ENCODE results near the gene IGFL1.

- TF ChIP-seq ZFX (IDR thresholded peaks at IDR 0.05) (no peak), CTCF (IDR thresholded peaks at IDR 0.05 in 2 of 3, conservative IDR thresholded peaks at IDR 0.05 in 1 of 3; ENCODE audit: borderline replicate concordance in 1 of 3, insufficient read depth in 1 of 3, low read depth in 2 of 3, low read length in 2 of 3) (no peak), ELF1 (IDR thresholded peaks at IDR 0.05; ENCODE audit: borderline replicate concordance, low read depth) (no peak), POLR2A (IDR thresholded peaks at IDR 0.05; ENCODE audit: borderline replicate concordance, extremely low read depth, insufficient read depth, insufficient read length) (no peak), POLR2AphosphoS5 (IDR thresholded peaks at IDR 0.05; ENCODE audit: low read depth, low read length) (no peak), EZH2 (IDR thresholded peaks at IDR 0.05) (no peak), EGR1 (IDR thresholded peaks at IDR 0.05; ENCODE audit: low read depth) (no peak), ZBTB33 (IDR thresholded peaks at IDR 0.05; ENCODE audit: extremely low read depth, insufficient replicate concordance, low read length) (no peak), EZH2phosphoT487 (IDR thresholded peaks at IDR 0.05; ENCODE audit: borderline replicate concordance) (no peak)
- TF ChIP-seq, protein P1, sequence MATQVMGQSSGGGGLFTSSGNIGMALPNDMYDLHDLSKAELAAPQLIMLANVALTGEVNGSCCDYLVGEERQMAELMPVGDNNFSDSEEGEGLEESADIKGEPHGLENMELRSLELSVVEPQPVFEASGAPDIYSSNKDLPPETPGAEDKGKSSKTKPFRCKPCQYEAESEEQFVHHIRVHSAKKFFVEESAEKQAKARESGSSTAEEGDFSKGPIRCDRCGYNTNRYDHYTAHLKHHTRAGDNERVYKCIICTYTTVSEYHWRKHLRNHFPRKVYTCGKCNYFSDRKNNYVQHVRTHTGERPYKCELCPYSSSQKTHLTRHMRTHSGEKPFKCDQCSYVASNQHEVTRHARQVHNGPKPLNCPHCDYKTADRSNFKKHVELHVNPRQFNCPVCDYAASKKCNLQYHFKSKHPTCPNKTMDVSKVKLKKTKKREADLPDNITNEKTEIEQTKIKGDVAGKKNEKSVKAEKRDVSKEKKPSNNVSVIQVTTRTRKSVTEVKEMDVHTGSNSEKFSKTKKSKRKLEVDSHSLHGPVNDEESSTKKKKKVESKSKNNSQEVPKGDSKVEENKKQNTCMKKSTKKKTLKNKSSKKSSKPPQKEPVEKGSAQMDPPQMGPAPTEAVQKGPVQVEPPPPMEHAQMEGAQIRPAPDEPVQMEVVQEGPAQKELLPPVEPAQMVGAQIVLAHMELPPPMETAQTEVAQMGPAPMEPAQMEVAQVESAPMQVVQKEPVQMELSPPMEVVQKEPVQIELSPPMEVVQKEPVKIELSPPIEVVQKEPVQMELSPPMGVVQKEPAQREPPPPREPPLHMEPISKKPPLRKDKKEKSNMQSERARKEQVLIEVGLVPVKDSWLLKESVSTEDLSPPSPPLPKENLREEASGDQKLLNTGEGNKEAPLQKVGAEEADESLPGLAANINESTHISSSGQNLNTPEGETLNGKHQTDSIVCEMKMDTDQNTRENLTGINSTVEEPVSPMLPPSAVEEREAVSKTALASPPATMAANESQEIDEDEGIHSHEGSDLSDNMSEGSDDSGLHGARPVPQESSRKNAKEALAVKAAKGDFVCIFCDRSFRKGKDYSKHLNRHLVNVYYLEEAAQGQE (IDR thresholded peaks at IDR 0.05; ENCODE audit: low read depth) = no peak
These were observed 16.4 kb upstream of the IGFL1 start for GRCh38 chr19:46213156-46213555.
